Nephron (organoid): ENCODE measurements around the gene QKI.

Experiments used
- H3K27ac Mint-ChIP-seq, 3 experiments: 2 replicates each; pipeline ENCODE4 v1.8.0; 2020; ENCODE audit warnings: mixed read lengths in 3 of 3, mild to moderate bottlenecking in 2 of 3, moderate library complexity in 1 of 3
- H3K27me3 Mint-ChIP-seq: 2 replicates; pipeline ENCODE4 v1.8.0; 2021; ENCODE audit warnings: low read depth, mild to moderate bottlenecking, moderate library complexity, mixed read lengths
- H3K36me3 Mint-ChIP-seq: 2 replicates; pipeline ENCODE4 v1.8.0; 2020; ENCODE audit warnings: low read depth, mixed read lengths
- H3K4me1 Mint-ChIP-seq: 2 replicates; pipeline ENCODE4 v1.8.0; 2020; ENCODE audit warnings: mixed read lengths
- H3K4me3 Mint-ChIP-seq, 3 experiments: 2 replicates each; pipeline ENCODE4 v1.8.0; 2020; ENCODE audit warnings: mild to moderate bottlenecking in 3 of 3, mixed read lengths in 3 of 3, moderate library complexity in 2 of 3
- H3K9me3 Mint-ChIP-seq: 2 replicates; pipeline ENCODE4 v1.8.0; 2020; ENCODE audit warnings: mixed read lengths
- CTCF ChIP-seq, 3 experiments: fragments of 200-600 bp; sonication (generic); IDR thresholded peaks; one replicate each; pipeline ENCODE4 v1.5.0; 2021; ENCODE audit warnings: antibody characterized with exemption in 3 of 3; ENCODE audit not compliant: unreplicated experiment in 3 of 3

The QKI gene

GRCh38 chr6:163387317-163387716, 27.2 kb upstream of the QKI start:
- peak overlapping the region in 1 of 3 experiments; percentile 30 for H3K27ac Mint-ChIP-seq
- no peaks in the 10 kb centered on the region for H3K27me3 Mint-ChIP-seq
- H3K36me3 Mint-ChIP-seq = no peaks in the 10 kb centered on the region
- no peaks in the 10 kb centered on the region for H3K9me3 Mint-ChIP-seq
- peaks cover 23% of the 10 kb centered on the region for H3K4me1 Mint-ChIP-seq
- no peak overlapping the region for H3K4me3 Mint-ChIP-seq
- no peak for TF ChIP-seq CTCF (IDR thresholded peaks at IDR 0.05; ENCODE audit: unreplicated experiment in 3 of 3)

GRCh38 chr6:163389354-163389753, 25.2 kb upstream of the QKI start:
- no peak overlapping the region for H3K4me3 Mint-ChIP-seq
- H3K27me3 Mint-ChIP-seq = no peaks in the 10 kb centered on the region
- no peak overlapping the region for H3K27ac Mint-ChIP-seq
- peaks cover 30% of the 10 kb centered on the region for H3K4me1 Mint-ChIP-seq
- H3K36me3 Mint-ChIP-seq = no peaks in the 10 kb centered on the region
- H3K9me3 Mint-ChIP-seq = no peaks in the 10 kb centered on the region
- TF ChIP-seq CTCF (IDR thresholded peaks at IDR 0.05; ENCODE audit: unreplicated experiment in 3 of 3) = no peak

- H3K27me3 Mint-ChIP-seq = no peaks in the 10 kb centered on the region
- peaks cover 43% of the 10 kb centered on the region for H3K4me1 Mint-ChIP-seq
- no peak overlapping the region for H3K4me3 Mint-ChIP-seq
- no peaks in the 10 kb centered on the region for H3K9me3 Mint-ChIP-seq
- no peaks in the 10 kb centered on the region for H3K36me3 Mint-ChIP-seq
- H3K27ac Mint-ChIP-seq = no peak overlapping the region
- no peak for TF ChIP-seq CTCF (IDR thresholded peaks at IDR 0.05; ENCODE audit: unreplicated experiment in 3 of 3)
Observed at GRCh38 chr6:163390770-163391169, 23.7 kb upstream of the QKI start.

- Mint-ChIP-seq H3K36me3 (no peaks in the 10 kb centered on the region), H3K4me3 (no peak overlapping the region), H3K27ac (peak overlapping the region in 1 of 3 experiments; percentile 48), H3K9me3 (no peaks in the 10 kb centered on the region), H3K27me3 (no peaks in the 10 kb centered on the region), H3K4me1 (peaks cover 45% of the 10 kb centered on the region)
- TF ChIP-seq CTCF (IDR thresholded peaks at IDR 0.05; ENCODE audit: unreplicated experiment in 3 of 3) = no peak
Observed at GRCh38 chr6:163391985-163392384, 22.5 kb upstream of the QKI start.

GRCh38 chr6:163392533-163392932, 22.0 kb upstream of the QKI start:
- H3K9me3 Mint-ChIP-seq = no peaks in the 10 kb centered on the region
- no peak overlapping the region for H3K4me3 Mint-ChIP-seq
- H3K27me3 Mint-ChIP-seq = no peaks in the 10 kb centered on the region
- H3K27ac Mint-ChIP-seq = peak overlapping the region in 2 of 3 experiments; percentile 38 to 48
- TF ChIP-seq CTCF (IDR thresholded peaks at IDR 0.05; ENCODE audit: unreplicated experiment in 3 of 3) = no peak
- no peaks in the 10 kb centered on the region for H3K36me3 Mint-ChIP-seq
- H3K4me1 Mint-ChIP-seq = peaks cover 45% of the 10 kb centered on the region

GRCh38 chr6:163393923-163394322, 20.6 kb upstream of the QKI start:
- no peaks in the 10 kb centered on the region for H3K9me3 Mint-ChIP-seq
- TF ChIP-seq CTCF (IDR thresholded peaks at IDR 0.05; ENCODE audit: unreplicated experiment in 3 of 3) = no peak

More at GRCh38 chr6:163393923-163394322, 20.6 kb upstream of the QKI start:
- Mint-ChIP-seq H3K27ac (no peak overlapping the region), H3K36me3 (no peaks in the 10 kb centered on the region), H3K4me1 (peaks cover 45% of the 10 kb centered on the region), H3K27me3 (no peaks in the 10 kb centered on the region), H3K4me3 (no peak overlapping the region)
